Measurements from ENCODE around the gene CCDC6.
A peak's percentile ranks its signal among the peaks of the same experiment; 100 is the strongest.
"Not testable (repeated sequence)": the region's sequence is repeated elsewhere in the genome, so short reads cannot be mapped to it uniquely, and the experiment has no call there.

Gene CCDC6

DNA sequence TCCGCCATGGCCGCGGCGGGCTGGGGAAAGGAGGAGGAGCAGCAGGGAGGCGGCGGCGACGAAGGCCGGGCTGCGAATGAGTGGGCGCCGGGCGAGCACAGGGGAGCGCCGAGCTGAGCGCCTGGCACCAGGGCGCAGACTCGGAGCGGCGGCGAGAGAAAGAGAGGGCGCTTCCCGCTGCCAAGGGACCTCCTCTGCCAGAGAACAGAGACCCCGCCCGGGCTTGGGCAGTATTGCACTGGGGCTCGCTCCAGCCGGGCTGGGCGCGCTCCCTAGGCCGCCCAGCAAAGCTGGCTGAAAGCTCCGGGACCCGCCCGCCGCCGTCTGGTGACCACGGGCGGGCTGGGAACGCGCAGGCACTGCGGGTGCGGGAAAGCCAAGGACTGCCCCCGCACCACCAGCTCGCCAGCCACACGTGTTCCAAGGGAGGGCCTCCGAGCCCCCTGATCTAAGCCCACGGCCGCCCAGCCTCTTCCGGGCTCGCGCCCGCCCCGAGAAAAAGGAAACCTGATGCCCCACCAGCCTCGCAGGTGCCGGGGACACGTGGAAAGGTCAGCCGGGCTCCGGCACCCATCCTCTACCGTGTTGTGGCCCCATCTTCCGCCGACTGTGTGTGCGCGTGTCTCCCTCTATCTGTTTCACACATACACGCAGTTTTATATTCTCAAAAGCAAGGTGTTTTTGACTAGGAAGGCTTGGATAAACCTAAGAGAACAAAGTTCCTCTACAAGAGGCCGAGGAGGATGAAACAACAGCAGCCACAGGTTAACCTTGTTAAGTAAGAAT is at the start of gene CCDC6:
CCDC6 (minus strand) TSS at position 140 of the 786 bp plus-strand sequence; CDS start at position 8, 132 bp downstream.
- Histone ChIP-seq H3K27ac (ENCODE audit: low read depth, low read length) (peak within 1 kb of the TSS; percentile 99), H3K4me3 (ENCODE audit: low read depth in 1 of 2, low read length in 2 of 2) (peak within 1 kb of the TSS; percentile 97 to 98), H3K36me3 (ENCODE audit: insufficient read depth, low read length) (peaks cover 5% of the 10 kb centered on the region), H3K9me3 (ENCODE audit: low read length) (no peaks in the 10 kb centered on the region), H3K27me3 (ENCODE audit: control insufficient read depth in 1 of 2, insufficient read depth in 2 of 2, low read length in 2 of 2) (no peaks in the 10 kb centered on the region), H3K4me1 (ENCODE audit: insufficient read depth, low read length) (peaks cover 57% of the 10 kb centered on the region), H3K9ac (ENCODE audit: low read length) (peak within 1 kb of the TSS; percentile 93)

DNA sequence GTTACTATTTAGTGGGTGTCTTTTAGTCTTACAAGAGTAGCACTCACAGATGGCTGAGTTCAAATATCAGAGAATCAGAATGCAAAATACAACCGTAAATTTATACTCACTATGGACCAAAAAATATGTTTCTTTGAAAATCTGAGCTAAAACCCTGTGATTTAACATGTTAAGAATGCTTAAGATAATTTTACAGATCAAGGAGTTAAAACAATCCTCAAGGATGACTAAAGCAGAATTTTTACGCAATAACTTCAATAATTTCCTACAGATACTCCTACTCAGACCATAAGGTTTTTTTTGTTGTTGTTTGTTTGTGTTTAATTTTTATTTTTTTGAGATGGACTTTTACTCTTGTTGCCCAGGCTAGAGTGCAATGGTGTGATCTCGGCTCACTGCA is 47.9 kb upstream of the CCDC6 start:
- Histone ChIP-seq H3K27ac (ENCODE audit: low read depth, low read length) (no peak overlapping the region), H3K4me1 (ENCODE audit: insufficient read depth, low read length) (no peaks in the 10 kb centered on the region), H3K36me3 (ENCODE audit: insufficient read depth, low read length) (no peaks in the 10 kb centered on the region), H3K9me3 (ENCODE audit: low read length) (no peaks in the 10 kb centered on the region), H3K4me3 (ENCODE audit: low read depth in 1 of 2, low read length in 2 of 2) (no peak overlapping the region), H3K27me3 (ENCODE audit: control insufficient read depth in 1 of 2, insufficient read depth in 2 of 2, low read length in 2 of 2) (no peaks in the 10 kb centered on the region), H3K9ac (ENCODE audit: low read length) (no peak overlapping the region)

DNA sequence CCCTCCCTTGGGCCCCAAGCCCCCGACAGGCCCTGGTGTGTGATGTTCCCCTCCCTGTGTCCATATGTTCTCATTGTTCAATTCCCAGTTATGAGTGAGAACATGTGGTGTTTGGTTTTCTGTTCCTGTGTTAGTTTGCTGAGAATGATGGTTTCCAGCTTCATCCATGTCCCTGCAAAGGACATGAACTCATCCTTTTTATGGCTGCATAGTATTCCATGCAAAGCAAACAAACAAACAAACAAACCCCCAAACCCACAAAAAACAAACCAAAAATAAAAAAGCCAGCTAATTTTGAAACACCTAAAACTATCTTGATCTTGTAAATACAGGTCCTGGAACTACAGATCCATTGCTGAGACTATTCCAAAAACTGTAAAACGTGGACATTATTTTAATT is 47.4 kb upstream of the CCDC6 start:
- not testable (repeated sequence) for H3K4me1 ChIP-seq (ENCODE audit: insufficient read depth, low read length); H3K27me3 ChIP-seq (ENCODE audit: control insufficient read depth in 1 of 2, insufficient read depth in 2 of 2, low read length in 2 of 2); H3K27ac ChIP-seq (ENCODE audit: low read depth, low read length); H3K9me3 ChIP-seq (ENCODE audit: low read length); H3K4me3 ChIP-seq (ENCODE audit: low read depth in 1 of 2, low read length in 2 of 2); H3K9ac ChIP-seq (ENCODE audit: low read length); H3K36me3 ChIP-seq (ENCODE audit: insufficient read depth, low read length)

DNA sequence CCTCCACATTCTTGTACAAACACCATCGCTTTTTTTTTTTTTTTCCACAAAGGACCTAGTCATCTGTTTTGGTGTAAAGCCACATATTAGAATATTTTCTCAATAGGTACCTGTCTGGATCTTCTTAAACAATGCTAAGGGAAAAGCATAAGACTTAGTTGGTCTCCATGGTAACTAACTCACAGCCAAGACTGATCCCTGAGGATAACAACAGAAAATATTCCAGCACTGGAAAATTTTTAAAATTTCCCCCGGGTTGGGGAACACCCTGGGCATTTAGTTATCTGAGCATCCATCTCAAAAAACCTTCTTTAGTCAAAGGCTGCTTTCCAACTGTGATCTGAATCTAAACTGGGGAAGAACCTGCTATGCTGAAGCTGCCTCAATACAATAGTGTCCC is 43.7 kb upstream of the CCDC6 start:
- no peaks in the 10 kb centered on the region for H3K27me3 ChIP-seq (ENCODE audit: control insufficient read depth in 1 of 2, insufficient read depth in 2 of 2, low read length in 2 of 2)
- no peak overlapping the region for H3K4me3 ChIP-seq (ENCODE audit: low read depth in 1 of 2, low read length in 2 of 2)
- no peaks in the 10 kb centered on the region for H3K4me1 ChIP-seq (ENCODE audit: insufficient read depth, low read length)
- H3K36me3 ChIP-seq (ENCODE audit: insufficient read depth, low read length): no peaks in the 10 kb centered on the region
- no peaks in the 10 kb centered on the region for H3K9me3 ChIP-seq (ENCODE audit: low read length)
- no peak overlapping the region for H3K9ac ChIP-seq (ENCODE audit: low read length)
- no peak overlapping the region for H3K27ac ChIP-seq (ENCODE audit: low read depth, low read length)

DNA sequence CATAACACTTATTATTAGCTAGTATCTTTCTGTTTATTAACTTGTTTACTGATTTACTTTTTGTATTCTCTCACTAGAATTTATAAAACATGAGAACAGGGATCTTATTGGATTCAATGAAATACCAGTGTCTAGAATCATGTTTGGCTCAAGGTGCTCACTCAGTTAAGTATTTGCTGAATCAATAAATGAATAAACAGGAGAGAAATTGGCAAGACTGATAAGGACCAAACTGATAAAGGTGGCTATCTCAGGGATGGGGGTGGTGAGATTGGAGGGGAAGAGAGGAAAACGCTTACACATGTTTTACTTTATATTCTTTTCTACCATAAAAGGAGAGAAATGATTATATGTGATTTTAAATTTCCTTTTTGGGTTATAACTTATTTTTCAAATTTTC is 43.3 kb upstream of the CCDC6 start:
- H3K36me3 ChIP-seq (ENCODE audit: insufficient read depth, low read length): no peaks in the 10 kb centered on the region
- H3K27me3 ChIP-seq (ENCODE audit: control insufficient read depth in 1 of 2, insufficient read depth in 2 of 2, low read length in 2 of 2): no peaks in the 10 kb centered on the region
- H3K4me3 ChIP-seq (ENCODE audit: low read depth in 1 of 2, low read length in 2 of 2): no peak overlapping the region
- no peak overlapping the region for H3K9ac ChIP-seq (ENCODE audit: low read length)
- H3K9me3 ChIP-seq (ENCODE audit: low read length): no peaks in the 10 kb centered on the region
- no peaks in the 10 kb centered on the region for H3K4me1 ChIP-seq (ENCODE audit: insufficient read depth, low read length)
- no peak overlapping the region for H3K27ac ChIP-seq (ENCODE audit: low read depth, low read length)

DNA sequence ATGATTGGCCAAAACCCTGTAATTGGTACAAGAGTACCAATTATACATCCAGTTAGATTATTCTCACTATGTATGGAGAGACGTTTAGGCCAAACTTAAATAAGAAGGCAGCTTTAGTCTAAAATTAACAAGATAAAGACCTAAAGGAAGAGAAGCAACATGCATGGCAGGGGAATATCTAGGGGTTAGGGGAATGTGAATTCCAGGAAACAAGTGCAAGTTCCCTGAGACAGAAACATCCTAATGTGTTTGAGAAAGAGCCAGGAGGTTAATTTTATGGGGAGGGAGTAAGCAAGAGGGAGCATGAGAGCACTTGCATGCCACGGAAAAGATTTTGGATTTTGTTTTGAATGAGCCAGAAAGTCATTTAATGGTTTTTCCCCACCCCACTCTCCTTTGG is 39.6 kb upstream of the CCDC6 start:
- no peaks in the 10 kb centered on the region for H3K4me1 ChIP-seq (ENCODE audit: insufficient read depth, low read length)
- no peak overlapping the region for H3K9ac ChIP-seq (ENCODE audit: low read length)
- no peaks in the 10 kb centered on the region for H3K9me3 ChIP-seq (ENCODE audit: low read length)
- H3K27ac ChIP-seq (ENCODE audit: low read depth, low read length): no peak overlapping the region
- H3K36me3 ChIP-seq (ENCODE audit: insufficient read depth, low read length): no peaks in the 10 kb centered on the region
- H3K4me3 ChIP-seq (ENCODE audit: low read depth in 1 of 2, low read length in 2 of 2): no peak overlapping the region
- no peaks in the 10 kb centered on the region for H3K27me3 ChIP-seq (ENCODE audit: control insufficient read depth in 1 of 2, insufficient read depth in 2 of 2, low read length in 2 of 2)

DNA sequence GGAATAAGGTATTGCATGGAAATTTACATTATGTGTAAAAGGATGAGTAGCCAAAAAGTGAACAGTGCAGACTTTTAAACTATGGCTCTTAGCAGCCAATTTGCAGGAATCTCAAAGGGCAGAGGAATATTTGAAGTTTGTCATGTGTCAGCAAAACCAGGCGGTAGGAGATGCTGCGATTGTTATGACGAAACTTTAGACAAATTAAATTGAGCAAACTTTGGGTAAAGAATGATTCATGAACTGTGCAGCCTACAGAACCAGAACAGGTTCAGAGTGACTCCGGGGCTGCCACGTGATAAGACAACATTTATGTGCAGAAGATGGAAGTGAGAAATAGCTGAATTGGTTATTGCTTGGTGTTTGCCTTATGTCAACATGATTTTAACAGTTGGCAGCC is 39.2 kb upstream of the CCDC6 start:
- H3K4me1 ChIP-seq (ENCODE audit: insufficient read depth, low read length): no peaks in the 10 kb centered on the region
- H3K9me3 ChIP-seq (ENCODE audit: low read length): no peaks in the 10 kb centered on the region
- no peaks in the 10 kb centered on the region for H3K36me3 ChIP-seq (ENCODE audit: insufficient read depth, low read length)
- H3K27ac ChIP-seq (ENCODE audit: low read depth, low read length): no peak overlapping the region
- H3K4me3 ChIP-seq (ENCODE audit: low read depth in 1 of 2, low read length in 2 of 2): no peak overlapping the region
- H3K27me3 ChIP-seq (ENCODE audit: control insufficient read depth in 1 of 2, insufficient read depth in 2 of 2, low read length in 2 of 2): no peaks in the 10 kb centered on the region
- H3K9ac ChIP-seq (ENCODE audit: low read length): no peak overlapping the region

DNA sequence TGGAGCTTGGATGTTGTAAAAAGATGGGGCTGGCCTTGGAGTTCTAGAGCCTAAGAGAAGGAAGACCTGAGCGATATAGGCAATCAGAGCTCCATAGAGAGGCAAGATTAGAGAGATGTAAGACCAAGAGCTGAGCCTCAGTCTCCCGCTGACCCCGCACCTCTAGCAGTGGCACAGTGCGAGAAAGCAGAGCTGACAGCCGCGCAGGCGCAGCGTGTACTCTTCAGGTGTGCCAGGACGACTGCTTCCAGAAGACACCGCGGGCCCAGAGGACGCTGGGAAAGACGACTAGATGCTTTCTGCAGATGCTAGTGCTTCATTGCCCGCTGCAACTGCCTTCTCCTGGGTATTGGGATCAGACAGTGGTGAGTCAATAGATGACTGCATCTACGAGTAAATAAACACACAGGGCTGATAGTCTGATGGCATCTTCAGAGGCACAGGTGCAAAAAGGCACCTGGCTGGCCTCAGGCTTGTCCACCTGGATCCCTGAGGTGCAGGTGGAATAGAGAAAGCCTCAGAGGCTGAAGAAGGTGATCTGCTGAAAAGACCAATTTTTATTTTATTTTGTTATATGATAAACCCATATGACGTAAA is 38.1 kb upstream of the CCDC6 start:
- Histone ChIP-seq H3K9ac (ENCODE audit: low read length) (no peak overlapping the region), H3K4me1 (ENCODE audit: insufficient read depth, low read length) (no peaks in the 10 kb centered on the region), H3K27ac (ENCODE audit: low read depth, low read length) (no peak overlapping the region), H3K36me3 (ENCODE audit: insufficient read depth, low read length) (no peaks in the 10 kb centered on the region), H3K27me3 (ENCODE audit: control insufficient read depth in 1 of 2, insufficient read depth in 2 of 2, low read length in 2 of 2) (no peaks in the 10 kb centered on the region), H3K4me3 (ENCODE audit: low read depth in 1 of 2, low read length in 2 of 2) (no peak overlapping the region), H3K9me3 (ENCODE audit: low read length) (no peaks in the 10 kb centered on the region)

DNA sequence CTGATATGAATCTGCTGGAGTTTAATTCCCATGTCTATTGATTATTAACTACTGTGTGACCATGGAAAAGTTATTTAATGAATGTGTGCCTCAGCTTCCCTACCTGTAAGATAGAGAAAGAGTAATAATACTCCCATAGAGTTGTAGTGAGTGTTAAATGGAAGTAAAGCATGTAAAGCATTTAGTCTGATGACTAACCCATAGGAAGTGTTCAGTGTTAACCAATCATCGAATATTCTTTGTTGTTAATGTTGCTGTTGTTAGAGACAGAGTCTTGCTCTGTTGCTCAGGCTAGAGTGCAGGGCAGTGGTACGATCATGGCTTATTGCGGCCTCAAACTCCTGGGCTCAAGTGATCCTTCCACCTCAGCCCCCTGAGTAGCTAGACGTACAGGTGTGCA is 36.2 kb upstream of the CCDC6 start:
- H3K4me3 ChIP-seq (ENCODE audit: low read depth in 1 of 2, low read length in 2 of 2): no peak overlapping the region
- no peaks in the 10 kb centered on the region for H3K9me3 ChIP-seq (ENCODE audit: low read length)
- no peaks in the 10 kb centered on the region for H3K4me1 ChIP-seq (ENCODE audit: insufficient read depth, low read length)
- H3K27ac ChIP-seq (ENCODE audit: low read depth, low read length): no peak overlapping the region
- no peaks in the 10 kb centered on the region for H3K36me3 ChIP-seq (ENCODE audit: insufficient read depth, low read length)
- H3K9ac ChIP-seq (ENCODE audit: low read length): no peak overlapping the region
- H3K27me3 ChIP-seq (ENCODE audit: control insufficient read depth in 1 of 2, insufficient read depth in 2 of 2, low read length in 2 of 2): no peaks in the 10 kb centered on the region

DNA sequence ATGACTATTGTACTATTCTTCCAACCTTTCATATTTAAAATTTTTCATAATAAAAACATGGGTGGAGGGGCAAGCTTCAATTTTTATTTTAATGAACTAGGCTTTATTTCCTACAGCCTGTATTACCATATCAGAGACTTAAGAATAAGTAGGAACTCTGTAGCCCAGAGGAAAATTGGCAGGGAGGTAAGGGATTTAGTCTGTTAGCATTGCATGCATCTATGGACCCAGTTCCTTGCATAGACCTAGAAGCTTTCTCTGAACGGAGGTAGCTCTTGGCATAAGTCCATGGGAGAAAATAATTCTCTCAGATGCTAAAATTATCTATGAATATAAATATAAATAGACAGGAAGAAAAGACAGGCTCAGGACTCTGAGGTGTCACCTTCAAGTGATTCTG is 31.4 kb upstream of the CCDC6 start:
- Histone ChIP-seq H3K27ac (ENCODE audit: low read depth, low read length) (no peak overlapping the region), H3K36me3 (ENCODE audit: insufficient read depth, low read length) (no peaks in the 10 kb centered on the region), H3K4me1 (ENCODE audit: insufficient read depth, low read length) (no peaks in the 10 kb centered on the region), H3K4me3 (ENCODE audit: low read depth in 1 of 2, low read length in 2 of 2) (no peak overlapping the region), H3K9me3 (ENCODE audit: low read length) (no peaks in the 10 kb centered on the region), H3K27me3 (ENCODE audit: control insufficient read depth in 1 of 2, insufficient read depth in 2 of 2, low read length in 2 of 2) (no peaks in the 10 kb centered on the region), H3K9ac (ENCODE audit: low read length) (no peak overlapping the region)

DNA sequence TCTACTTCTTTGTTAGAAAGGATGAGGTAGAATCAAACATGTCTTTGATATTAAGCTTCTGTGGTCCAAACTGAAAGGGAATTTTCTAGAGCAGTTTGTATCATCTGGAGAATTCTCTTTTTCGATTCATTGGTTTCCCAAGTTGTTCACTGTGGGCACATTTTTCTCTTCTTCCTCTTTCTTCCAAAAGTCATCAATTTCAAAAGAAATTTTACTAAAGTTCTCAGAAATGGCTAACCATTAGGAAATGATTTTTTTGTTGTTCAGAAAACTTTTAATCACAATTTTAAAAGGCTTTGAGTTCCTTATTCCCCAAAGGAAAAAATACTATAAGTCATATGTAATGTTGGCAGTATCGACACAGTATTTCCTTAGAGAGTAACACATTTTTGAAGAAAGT is 28.3 kb upstream of the CCDC6 start:
- Histone ChIP-seq H3K36me3 (ENCODE audit: insufficient read depth, low read length) (no peaks in the 10 kb centered on the region), H3K9me3 (ENCODE audit: low read length) (no peaks in the 10 kb centered on the region), H3K27me3 (ENCODE audit: control insufficient read depth in 1 of 2, insufficient read depth in 2 of 2, low read length in 2 of 2) (no peaks in the 10 kb centered on the region), H3K27ac (ENCODE audit: low read depth, low read length) (no peak overlapping the region), H3K9ac (ENCODE audit: low read length) (no peak overlapping the region), H3K4me1 (ENCODE audit: insufficient read depth, low read length) (no peaks in the 10 kb centered on the region), H3K4me3 (ENCODE audit: low read depth in 1 of 2, low read length in 2 of 2) (no peak overlapping the region)

All from muscle layer of colon (tissue), 2 donors.